ENCODE data around the gene APRT. TPM values are rescaled to one million over a fixed set of nuclear protein-coding genes. Genes with fewer than 3 reads are reported as not detected.

APRT gene
- total RNA-seq, 4 donors from 2014 or later = 60.6 to 141 (median 98.6) TPM

GRCh38 chr16:88783391-88784073 is 28.2 kb downstream of the APRT start:
- Histone ChIP-seq H3K36me3 (no peaks in the 10 kb centered on the region), H3K9me3 (no peaks in the 10 kb centered on the region), H3K4me3 (peak overlapping the region; percentile 75 to 90 (median 86)), H3K27me3 (no peaks in the 10 kb centered on the region), H3K4me1 (peaks cover 52 to 72% (median 63%) of the 10 kb centered on the region in 4 donors), H3K27ac (replicated peaks in 1 of 4) (peak overlapping the region; percentile 87 to 99 (median 98))
- 16% methylated on average over 13 of the region's 27 CpGs for WGBS
- no peak for TF ChIP-seq POLR2A (IDR thresholded peaks at IDR 0.05; ENCODE audit: low read depth)
- no peak for TF ChIP-seq EP300 (IDR thresholded peaks at IDR 0.05)
- TF ChIP-seq POLR2AphosphoS5 (IDR thresholded peaks at IDR 0.05) = peak; percentile 54 to 68
- no peak for TF ChIP-seq CTCF (IDR thresholded peaks at IDR 0.05)
- DNase-seq (ENCODE audit: extremely low spot score) = no peak
- intact Hi-C loops (cut with DNase I) = loop anchor here (2.0 kb wide), 1 partner anchor 41 kb away; no protein-coding TSS in a partner anchor

GRCh38 chr16:88782454-88783390 is 29.0 kb downstream of the APRT start:
- no peak for DNase-seq (ENCODE audit: extremely low spot score)
- intact Hi-C loops (cut with DNase I) = no loop called here
- Histone ChIP-seq H3K36me3 (no peaks in the 10 kb centered on the region), H3K27ac (replicated peaks in 1 of 4) (peak overlapping the region; percentile 87 to 99 (median 98)), H3K9me3 (no peaks in the 10 kb centered on the region), H3K27me3 (no peaks in the 10 kb centered on the region), H3K4me3 (peak overlapping the region; percentile 75 to 90 (median 86)), H3K4me1 (peaks cover 55 to 80% (median 71%) of the 10 kb centered on the region in 4 donors)
- TF ChIP-seq POLR2AphosphoS5 (IDR thresholded peaks at IDR 0.05) = peak; percentile 16 to 63
- TF ChIP-seq EP300 (IDR thresholded peaks at IDR 0.05) = no peak
- 33% methylated on average over 14 of the region's 16 CpGs for WGBS

- WGBS = 60% methylated on average over 27 of the region's 28 CpGs
- intact Hi-C loops (cut with DNase I) = no loop called here
- no peaks in the 10 kb centered on the region for H3K36me3 ChIP-seq
- DNase-seq (ENCODE audit: extremely low spot score) = no peak
- peaks cover 62 to 94% (median 84%) of the 10 kb centered on the region in 4 donors for H3K4me1 ChIP-seq
- TF ChIP-seq EP300 (IDR thresholded peaks at IDR 0.05) (no peak), CTCF (IDR thresholded peaks at IDR 0.05) (no peak), POLR2A (IDR thresholded peaks at IDR 0.05; ENCODE audit: low read depth) (no peak), POLR2AphosphoS5 (IDR thresholded peaks at IDR 0.05) (no peak)
- H3K27me3 ChIP-seq = no peaks in the 10 kb centered on the region
- no peaks in the 10 kb centered on the region for H3K9me3 ChIP-seq
- peak overlapping the region; percentile 87 to 99 (median 98) for H3K27ac ChIP-seq (replicated peaks in 1 of 4)
- H3K4me3 ChIP-seq = peak overlapping the region in 1 of 4 donors; percentile 18
Measured at GRCh38 chr16:88781140-88782077, 30.3 kb downstream of the APRT start.

- DNase-seq (ENCODE audit: extremely low spot score) = no peak
- Histone ChIP-seq H3K4me3 (peak overlapping the region; percentile 9 to 22 (median 20)), H3K27ac (replicated peaks in 1 of 4) (peak overlapping the region; percentile 87 to 99 (median 98)), H3K9me3 (no peaks in the 10 kb centered on the region), H3K4me1 (peaks cover 63 to 98% (median 90%) of the 10 kb centered on the region in 4 donors), H3K36me3 (no peaks in the 10 kb centered on the region), H3K27me3 (no peaks in the 10 kb centered on the region)
- TF ChIP-seq CTCF (IDR thresholded peaks at IDR 0.05) (no peak), EP300 (IDR thresholded peaks at IDR 0.05) (no peak), POLR2A (IDR thresholded peaks at IDR 0.05; ENCODE audit: low read depth) (no peak), POLR2AphosphoS5 (IDR thresholded peaks at IDR 0.05) (no peak)
- 68% methylated on average over 13 of the region's 13 CpGs for WGBS
- intact Hi-C loops (cut with DNase I) = no loop called here
Measured at GRCh38 chr16:88780142-88781062, 31.3 kb downstream of the APRT start.

Data from esophagus muscularis mucosa (tissue), 4 donors.